ENCODE data around the gene CCDC74A.
"Not testable (repeated sequence)": the region's sequence is repeated elsewhere in the genome, so short reads cannot be mapped to it uniquely, and the experiment has no call there.

The CCDC74A gene

DNA sequence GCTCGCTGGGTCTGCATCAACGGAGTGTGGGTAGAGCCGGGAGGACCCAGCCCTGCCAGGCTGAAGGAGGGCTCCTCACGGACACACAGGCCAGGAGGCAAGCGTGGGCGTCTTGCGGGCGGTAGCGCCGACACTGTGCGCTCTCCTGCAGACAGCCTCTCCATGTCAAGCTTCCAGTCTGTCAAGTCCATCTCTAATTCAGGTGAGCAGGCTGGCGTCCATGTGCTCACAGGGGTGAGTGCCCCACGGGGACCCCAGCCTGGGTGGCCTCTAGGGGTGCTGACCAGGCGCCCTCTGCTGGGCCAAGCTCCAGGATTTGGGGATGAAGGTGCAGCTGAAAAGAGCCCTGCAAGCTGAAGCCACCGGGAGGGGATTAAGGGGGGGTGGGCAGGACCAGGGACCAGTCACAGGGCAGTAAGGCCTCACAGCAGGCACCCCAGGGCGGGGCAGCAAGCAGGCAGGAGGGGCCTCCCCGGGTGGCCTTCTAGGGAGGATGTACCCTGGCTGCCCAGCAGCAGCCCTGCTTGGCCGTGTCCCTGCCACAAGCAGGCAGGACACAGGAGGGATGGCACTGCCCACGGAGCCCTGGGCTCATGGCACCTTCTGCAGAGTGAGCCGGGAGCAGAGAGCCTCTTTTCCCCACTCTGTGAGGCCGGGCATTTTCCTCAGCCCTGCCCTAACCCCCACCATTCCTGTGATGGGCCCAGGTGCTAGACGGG lies 3.1 kb downstream of the CCDC74A start:
- not testable (repeated sequence) for DNase-seq

DNA sequence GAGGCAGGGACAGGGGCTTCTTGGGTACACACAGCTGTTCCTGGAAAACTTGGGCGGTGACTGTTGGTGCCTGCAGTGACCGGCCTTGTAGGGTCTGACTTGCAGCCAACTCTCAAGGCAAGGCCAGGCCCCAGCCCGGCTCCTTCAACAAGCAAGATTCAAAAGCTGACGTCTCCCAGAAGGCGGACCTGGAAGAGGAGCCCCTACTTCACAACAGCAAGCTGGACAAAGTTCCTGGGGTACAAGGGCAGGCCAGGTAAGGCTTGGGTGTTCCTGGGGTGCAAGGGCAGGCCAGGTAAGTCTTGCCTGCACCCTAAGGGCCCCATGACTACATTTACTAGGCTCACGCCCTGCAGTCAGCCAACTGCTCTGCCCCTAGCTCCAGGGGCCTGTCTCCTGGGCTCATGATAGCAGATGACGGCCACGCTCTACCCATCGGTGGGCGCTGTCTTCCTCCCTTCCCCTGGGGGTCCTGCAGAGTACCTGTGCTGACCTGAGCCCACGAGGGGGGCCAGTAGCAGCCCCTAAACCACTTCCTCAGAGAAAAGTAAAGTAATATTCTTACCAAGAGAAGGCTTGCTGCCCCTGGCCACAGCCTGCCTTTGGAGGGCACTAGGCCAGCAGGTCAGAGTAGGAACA lies 4.0 kb downstream of the CCDC74A start:
- not testable (repeated sequence) for DNase-seq

DNA sequence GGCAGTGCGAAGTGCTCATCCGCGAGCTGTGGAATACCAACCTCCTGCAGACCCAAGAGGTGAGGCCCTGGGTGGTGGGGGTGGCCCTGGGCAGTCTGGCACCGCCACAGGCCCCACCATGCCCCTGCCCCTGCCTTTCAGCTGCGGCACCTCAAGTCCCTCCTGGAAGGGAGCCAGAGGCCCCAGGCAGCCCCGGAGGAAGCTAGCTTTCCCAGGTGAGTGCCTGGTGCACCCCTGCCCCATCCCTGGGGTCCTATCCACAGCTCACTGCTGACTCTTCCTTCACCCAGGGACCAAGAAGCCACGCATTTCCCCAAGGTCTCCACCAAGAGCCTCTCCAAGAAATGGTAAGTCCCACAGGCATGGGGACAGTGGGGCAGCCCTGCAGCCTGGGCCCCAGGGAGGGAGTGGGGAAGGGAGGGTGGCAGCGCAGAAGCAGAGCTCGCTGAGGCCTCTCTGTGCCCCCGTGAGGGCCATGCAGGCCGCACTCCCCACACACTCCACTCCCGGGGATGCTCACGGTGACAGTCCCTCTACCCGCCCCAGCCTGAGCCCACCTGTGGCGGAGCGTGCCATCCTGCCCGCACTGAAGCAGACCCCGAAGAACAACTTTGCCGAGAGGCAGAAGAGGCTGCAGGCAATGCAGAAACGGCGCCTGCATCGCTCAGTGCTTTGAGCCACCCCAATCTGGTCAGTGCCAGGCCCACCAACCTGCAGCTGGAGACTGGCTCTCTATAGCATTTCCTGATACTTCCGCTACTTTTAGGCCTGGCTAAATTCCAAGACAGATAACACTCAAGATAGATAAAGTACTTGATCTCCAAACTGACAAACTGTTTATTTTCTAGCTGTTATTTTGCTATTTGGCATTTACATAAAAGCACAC lies 5.3 kb downstream of the CCDC74A start:
- DNase-seq: not testable (repeated sequence)

DNA sequence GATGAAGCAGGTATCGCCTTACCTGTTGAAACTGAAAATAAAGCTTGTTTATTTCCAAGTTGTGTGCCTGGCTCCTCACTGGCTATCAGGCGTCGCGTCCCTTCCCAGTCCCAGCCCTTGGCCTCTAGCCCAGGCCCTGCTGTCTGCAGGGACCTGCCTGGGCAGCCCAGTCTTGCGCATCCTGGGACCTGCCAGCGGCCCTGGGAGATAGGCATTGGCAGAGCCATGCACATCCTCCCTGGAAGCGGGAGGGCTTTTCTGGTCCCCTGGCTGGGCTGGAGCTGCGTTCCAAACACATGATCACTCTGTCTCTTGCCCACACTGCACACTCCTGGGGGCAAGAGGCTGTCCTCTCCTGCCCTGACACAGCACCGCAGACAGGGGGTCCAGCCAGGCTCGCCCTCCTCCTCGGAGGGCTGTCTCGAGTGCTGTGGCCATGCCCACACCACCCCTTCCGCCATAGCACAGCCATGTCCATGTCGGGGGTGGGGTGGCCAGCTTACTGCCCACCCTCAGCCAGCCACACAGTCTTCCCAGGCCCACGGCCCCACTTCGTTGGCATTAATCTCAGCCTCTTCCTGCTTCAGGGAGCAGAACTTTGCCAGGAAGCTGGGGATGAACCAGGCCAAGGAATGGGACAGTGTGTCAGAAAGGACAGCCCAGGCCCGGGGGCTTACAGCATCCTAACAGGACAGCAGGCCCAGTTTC lies 6.1 kb downstream of the CCDC74A start:
- not testable (repeated sequence) for DNase-seq

DNA sequence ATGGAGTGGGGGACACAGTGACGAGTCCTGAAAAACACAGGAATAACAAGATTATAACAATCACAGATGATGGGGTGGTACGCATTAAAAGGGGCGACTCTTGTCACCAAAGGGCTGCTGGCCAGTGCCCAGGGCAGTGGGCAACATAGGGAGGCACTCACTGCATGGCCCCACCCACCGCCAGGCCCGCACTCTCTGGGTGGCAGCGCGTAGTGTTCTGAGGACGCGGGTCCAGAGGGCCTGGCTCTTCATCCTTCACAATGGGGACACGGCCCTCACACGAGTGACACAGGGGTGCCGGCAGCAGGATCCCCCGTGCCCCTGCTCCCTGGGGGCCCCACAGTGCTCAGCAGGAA lies 6.6 kb downstream of the CCDC74A start:
- DNase-seq: not testable (repeated sequence)

DNA sequence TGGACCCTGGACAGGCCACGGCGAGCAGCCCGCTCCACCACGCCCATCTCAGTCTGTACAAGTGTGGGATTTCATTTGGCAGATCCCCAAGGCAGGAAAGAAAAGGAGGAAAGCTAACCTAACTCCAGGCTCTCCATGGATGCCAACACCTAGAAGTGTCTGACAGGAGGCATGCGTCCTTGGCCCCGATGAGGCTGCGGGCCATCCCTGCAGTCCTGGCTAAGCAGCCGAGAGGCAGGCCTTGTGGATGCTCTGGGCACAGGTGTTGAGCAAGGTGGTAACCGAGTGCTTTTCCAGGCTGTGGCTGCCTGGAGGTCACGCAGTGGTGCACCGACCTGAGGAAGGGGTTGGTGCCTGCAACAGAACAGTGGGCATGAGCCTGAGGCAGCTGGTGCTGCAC lies 7.3 kb downstream of the CCDC74A start:
- DNase-seq: not testable (repeated sequence)

DNA sequence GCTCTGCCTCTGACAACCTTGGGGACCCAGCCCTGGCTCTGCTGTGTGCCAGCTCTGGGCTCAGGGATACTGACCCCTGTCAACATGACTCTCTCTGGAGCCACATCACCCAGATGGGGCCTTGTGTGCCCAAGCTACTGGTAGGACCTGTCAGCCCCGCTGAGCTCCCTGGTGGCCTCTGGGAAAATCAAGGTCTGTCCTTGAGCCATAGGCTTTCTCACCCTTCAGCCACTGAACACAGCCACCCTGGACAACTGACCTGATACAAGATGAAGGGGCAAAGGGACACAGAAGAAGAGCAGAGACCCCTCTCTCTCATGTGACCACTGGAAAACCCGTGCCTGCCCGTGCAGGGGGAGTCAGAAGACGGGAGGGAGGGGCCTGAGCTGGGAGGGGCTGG lies 7.8 kb downstream of the CCDC74A start:
- DNase-seq: no peak

DNA sequence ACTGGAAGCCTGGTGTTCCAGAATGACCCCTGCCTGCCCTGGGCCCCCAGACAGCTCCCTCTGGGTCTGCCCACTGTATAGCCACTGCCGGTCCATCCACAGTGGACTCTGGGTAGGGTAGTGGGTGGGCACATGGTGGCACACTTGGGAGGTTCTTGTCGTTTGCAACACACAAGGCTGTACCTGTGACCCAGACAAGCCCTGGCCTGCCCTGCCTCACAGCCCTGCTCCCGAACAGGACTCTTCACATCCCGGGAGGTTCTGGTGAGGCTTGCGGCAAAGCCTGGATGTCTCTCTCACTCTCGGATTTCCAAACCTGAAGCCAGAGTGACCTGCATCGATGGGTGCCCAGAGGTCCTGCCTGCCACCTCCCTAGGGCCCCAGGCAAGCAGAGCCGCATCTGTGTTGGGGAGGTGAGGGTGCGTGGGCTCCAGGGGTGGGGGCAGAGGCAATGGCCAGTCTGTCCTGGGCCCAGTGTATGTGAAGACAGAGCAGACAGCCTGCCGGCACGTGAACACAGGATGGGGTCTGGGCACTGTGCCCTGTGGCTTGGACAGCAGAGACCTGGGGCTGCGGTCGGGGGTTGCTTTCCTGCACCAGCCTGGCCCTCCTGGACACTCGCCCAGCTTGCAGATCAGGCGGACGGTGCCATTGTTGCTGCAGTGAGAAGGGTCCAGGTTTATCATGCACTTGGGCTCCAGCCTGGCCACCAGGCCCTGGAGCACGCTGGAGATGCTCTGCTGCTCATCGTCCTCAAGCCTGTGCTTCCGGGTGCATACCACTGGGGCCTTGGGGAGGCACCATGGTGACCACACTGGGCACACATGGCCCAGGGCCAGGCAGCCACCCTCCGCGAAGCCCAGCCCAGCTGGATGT lies 8.5 kb downstream of the CCDC74A start:
- not testable (repeated sequence) for DNase-seq

DNA sequence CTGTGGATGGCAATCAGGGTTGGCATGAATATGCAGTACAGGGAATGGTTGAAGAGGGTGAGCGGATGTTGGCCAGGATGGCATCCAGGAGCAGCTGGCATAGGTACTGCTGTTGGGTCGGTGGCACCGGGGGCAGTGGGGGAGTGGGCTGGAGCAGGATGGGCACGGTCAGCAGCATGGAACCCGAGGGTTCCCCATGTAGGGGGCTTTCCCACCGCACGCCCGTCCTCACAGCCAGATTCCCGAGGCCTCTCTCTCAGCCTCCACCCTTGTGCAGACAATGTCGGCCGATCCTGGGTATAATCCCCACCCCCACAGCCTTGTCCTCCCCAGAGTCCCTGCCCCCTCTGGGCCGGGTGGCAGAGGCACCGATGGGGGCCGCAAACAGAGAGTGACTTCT lies 9.2 kb downstream of the CCDC74A start:
- not testable (repeated sequence) for DNase-seq

DNA sequence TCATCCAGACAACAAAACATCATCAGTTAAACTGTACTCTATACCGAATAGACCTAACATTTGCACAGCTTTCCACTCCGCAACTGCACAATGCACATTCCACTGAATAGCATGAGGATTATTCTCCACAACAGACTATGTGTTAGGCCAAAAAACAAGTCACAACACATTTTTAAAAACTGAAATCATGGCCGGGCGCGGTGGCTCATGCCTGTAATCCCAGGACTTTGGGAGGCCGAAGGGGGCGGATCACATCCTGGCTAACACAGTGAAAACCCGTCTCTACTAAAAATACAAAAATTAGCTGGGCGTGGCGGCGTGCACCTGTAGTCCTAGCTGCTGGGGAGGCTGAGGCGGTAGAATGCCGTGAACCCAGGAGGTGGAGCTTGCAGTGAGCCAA lies 11.2 kb downstream of the CCDC74A start:
- DNase-seq: not testable (repeated sequence)

DNA sequence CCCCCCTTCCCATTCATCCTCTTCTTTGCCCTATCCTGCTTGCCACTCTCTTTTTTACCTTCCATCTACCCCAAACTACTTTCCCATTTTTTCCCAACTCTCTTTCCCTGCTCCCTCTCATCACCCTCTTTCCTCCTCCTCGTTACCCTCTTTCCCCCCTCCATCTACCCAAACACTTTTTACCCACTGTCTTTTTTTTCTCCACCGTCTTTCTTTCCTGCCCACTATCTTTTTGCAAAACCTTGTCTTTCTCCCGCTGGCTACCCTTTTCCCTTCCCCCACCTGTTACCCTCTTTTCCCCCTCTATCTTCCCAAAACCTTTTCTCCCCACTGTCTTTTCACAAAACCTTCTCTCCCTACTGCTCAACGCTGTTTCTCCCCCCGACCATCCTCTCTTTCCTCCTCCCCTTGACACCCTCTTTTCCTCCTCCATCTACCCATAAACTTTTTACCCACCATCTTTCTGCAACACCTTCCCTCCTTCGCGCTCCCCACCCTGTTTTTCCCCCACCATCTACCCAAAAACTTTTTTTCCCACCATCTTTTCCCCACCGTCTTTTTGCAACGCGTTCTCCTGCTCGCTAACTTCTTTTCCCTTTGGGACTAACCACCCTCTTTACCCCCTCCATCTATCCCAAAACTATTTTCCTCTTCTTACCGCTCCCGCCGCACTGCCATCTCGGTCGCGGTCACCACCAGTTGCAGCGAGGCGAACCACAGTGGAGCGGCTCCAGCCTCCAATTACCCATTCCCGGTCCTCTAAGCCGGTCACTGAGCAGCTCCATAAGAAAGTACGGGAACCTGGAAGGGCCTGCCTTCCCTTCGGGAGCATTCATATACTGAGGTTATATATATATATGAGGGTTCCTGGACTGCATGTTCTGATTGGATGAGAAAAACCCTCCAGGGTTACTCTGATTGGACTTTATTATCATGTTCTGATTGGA lies 15.0 kb downstream of the CCDC74A start:
- no peak for DNase-seq

DNA sequence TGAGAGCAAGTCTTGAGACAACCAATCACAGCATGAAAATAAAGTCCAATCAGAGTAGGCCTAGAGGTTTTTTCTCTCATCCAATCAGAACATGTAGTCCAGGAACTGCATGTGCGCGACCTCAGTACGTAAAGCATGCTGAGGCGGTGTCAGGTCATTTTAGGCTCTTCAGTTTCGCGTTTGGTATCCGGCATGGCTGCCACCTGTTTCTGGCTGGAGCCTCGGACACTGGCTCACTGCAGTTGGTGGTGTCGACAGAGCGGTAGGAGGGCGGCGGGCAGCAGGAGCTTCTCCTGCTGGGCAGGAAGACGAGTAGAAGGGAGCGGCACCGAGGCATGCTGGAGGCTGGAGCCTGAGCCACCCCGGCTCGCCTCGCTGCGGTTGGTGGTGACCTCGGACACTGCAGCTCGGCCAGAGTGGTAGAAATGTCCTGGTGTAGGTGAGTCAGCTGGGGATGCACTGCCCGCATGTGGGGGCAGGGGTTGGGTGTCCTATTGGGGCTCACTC lies 15.8 kb downstream of the CCDC74A start:
- no peak for DNase-seq

DNA sequence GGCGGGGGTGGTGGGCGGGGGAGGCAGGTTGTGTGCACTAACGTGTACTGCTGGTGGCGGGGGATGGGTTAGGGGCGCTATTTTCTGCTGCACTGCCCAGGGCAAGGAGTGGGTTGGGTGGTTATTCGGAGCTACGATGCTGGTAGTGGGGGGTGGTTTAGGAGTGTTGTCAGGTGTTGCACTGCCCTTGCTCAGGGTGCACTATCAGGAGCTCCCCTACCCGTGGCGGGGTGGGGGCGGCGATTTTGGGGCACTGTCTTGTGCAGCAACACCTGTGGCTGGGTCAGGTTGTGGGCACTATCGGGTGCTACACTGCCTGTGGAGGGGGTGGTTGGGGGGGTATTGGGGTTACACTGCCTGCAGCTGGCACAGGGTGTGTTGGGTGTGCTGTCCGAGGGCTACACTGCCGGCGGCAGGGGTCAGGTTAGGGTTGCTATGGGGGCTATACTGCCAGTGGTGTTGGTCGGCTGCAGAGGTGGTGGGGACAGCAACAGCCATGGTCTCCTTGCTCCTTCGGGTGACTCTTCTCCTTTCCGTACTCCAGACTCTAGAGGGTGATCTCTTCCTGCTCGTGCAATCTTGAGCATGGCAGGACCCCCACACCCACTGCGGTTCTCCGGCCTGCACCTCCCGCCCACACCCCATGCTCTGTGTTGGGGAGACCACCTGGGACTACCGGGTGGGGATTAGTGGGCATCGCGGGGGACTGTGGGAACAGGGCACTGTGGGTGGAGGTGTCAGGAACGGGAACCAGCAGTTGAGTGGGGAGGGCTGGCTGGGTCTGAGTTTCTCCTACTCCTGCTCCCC lies 16.5 kb downstream of the CCDC74A start:
- not testable (repeated sequence) for DNase-seq

DNA sequence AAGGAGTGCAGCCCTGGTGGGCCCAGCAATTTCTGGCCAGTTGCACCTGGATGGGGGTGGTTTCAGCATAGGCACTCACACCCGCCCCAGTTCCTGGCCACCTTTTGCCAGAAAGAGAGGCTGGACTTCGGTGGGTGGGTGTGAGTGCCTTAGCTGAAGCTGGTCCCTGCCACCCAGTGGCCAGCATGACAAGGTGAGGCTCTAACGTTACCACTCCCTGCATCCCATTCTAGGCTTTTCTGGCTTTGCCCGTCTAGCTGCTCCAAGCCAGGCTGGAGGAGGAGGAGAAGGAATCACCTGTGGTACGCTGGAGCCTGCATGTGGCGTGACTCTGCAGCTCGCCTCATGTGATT lies 17.1 kb downstream of the CCDC74A start:
- DNase-seq: not testable (repeated sequence)

DNA sequence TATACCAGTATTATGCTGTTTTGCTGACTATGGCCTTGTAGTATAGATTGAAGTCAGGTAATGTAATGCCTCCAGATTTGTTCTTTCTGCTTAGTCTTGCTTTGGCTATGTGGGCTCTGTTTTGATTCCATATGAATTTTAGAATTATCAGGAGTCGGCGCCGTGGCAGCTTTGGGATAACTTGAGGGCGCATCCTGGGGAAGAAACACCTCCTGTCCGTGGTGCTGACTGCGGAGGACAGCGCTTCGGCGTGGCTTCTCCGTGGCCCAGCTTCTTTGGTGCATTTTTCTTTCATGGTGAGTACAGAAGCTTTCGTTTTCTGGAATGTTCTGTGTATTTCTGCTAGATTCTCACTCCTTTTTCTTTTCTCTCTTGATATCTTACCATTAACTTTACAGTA lies 25.2 kb downstream of the CCDC74A start:
- no peak for DNase-seq

DNA sequence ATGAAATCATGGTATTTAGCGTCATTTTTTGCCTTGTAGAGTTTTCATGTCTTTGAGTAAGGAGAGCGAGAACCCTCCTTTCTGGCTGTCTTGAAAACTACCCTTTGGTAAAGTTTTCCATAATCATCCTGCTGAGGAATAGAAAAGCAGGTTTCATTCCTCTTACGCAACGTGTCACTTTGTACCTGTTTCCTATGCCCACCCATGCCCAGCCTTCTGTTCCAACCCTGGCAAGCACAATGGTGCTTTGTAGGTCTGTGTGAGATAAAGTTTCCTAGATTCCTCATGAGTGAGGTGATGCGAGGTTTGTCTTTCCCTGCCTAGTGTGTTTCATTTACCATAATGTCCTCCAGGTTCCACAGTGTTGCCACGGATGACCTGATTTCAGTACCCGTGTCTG lies 29.3 kb downstream of the CCDC74A start:
- no peak for DNase-seq

DNA sequence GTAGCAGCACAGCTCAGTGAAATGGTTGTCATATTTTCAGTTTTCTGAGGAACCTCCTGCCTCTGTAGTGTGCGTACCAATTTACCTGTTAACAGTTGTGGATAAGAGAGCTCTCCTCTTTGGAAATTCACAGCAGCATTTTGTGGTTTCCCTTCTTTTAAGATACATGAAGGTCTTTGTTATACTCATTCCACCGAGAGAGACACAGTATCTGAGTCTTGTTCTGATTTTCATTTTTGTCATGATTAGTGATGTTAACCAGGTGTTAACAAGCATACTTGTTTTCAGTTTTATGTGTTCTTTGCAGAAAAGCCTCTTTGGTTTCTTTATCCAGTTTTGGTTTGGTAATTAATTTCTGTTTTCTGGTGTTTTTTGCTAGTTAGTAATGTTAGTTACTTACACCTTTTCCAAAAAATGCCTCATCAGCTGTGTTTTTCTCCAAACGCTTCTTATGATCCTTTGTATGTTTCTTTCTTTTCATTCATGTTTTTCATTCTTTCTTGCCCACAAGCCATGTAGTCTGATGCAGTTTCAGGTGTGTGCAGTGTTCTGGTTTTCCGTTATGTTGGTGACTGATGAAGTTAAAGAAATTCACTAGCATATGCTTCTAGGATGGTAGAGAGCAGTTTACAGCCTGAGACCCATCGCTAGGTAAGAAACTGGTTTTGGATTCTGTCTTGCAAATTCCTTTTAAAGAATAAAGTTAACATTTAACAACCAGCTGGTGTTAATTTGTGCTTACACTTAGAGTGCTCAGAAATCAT lies 30.1 kb downstream of the CCDC74A start:
- DNase-seq: no peak

DNA sequence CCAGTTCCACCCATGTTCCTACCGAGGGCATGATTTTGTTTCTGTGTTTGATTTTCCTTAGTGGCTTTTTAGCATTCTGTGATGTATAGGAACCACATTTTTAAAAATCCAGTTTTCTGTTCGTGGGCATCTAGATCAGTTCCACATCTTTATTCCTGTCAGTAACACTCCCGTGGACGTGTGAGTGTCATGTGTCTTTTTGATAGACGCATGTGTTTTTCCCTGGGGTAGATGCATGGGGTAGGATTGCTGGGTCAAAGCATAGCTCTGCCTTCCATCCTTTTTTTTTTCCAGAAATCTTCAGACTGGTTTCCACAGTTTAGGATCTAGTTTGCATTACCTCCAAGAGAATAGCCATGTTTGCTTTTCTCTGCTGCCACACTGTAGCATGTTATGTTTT lies 38.7 kb downstream of the CCDC74A start:
- no peak for DNase-seq

DNA sequence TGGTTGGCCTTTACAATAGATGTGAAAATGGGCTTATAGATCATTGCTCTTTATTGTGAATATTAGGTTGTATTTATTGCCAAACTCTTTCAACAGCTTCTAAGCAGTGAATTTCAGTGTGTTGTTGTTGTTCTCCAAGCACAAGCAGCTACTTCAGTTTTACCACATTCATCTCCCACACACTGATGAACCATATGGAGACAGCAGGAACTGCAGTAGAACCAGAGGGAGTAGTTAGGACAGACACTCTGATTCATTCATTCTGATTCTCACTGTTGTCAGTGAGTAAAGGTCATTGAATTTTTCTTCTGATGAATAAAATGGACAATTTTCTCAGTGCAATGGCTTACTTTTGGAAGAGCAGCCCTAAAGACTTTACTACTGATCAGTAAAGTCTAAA lies 40.2 kb downstream of the CCDC74A start:
- DNase-seq: no peak

All from MV-4-11 (cell line).